ENCODE results near the gene PAPPA.

Gene PAPPA

DNA sequence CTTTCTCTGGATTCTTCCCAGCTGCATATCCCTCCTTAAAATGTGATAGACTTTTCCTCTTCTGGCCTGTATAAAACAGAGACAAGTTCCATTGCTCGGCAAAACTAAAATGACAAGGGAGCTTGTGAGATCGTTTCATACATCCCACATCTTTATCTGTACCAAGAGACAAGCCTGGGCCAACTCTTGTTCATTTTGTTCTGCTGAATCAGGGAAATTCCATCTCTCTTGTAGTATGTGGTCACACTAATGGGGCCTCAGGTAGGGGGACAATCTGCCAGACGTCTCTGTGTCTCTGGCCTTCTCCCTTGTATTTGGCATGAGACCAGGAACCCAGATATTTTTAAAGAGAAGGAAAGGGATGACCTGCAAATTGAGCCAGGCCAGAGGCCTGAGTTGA is 18.6 kb upstream of the PAPPA start:
- Histone ChIP-seq H3K4me1 (ENCODE audit: control insufficient read depth, insufficient read depth, low read length, poor library complexity, severe bottlenecking) (no peaks in the 10 kb centered on the region), H3K36me3 (ENCODE audit: control insufficient read depth, insufficient read depth, low read length) (no peaks in the 10 kb centered on the region), H3K4me3 (ENCODE audit: insufficient read depth, low read depth, low read length, poor library complexity, severe bottlenecking) (no peak overlapping the region), H3K27ac (ENCODE audit: insufficient read depth, low read length, poor library complexity, severe bottlenecking) (no peak overlapping the region), H3K9me3 (ENCODE audit: control insufficient read depth, low read length) (no peaks in the 10 kb centered on the region), H3K27me3 (replicated peaks; ENCODE audit: control insufficient read depth, insufficient read depth, low read length, poor library complexity, severe bottlenecking) (no peaks in the 10 kb centered on the region)
- DNase-seq, result no peak

DNA sequence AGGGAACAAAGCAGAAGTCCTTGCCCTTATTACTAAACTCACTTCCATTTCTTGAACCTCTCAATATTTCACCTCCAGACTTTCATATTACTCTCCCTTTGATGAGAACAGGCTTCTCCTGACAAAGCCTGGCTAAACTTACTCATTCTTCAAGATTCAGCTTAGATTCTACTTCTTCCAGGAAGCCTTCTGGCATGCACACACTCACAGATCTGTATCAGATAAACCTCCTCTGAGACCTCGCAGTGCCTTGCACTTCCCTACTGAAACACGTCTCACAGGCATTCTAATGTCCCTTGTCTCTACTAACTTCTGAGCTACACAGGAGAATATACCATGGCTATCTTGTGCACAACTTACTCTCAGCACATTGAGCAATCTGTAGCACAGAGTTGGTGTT is 16.6 kb upstream of the PAPPA start:
- no peak overlapping the region for H3K4me3 ChIP-seq (ENCODE audit: insufficient read depth, low read depth, low read length, poor library complexity, severe bottlenecking)
- no peaks in the 10 kb centered on the region for H3K36me3 ChIP-seq (ENCODE audit: control insufficient read depth, insufficient read depth, low read length)
- no peaks in the 10 kb centered on the region for H3K4me1 ChIP-seq (ENCODE audit: control insufficient read depth, insufficient read depth, low read length, poor library complexity, severe bottlenecking)
- no peaks in the 10 kb centered on the region for H3K27me3 ChIP-seq (replicated peaks; ENCODE audit: control insufficient read depth, insufficient read depth, low read length, poor library complexity, severe bottlenecking)
- no peak for DNase-seq
- no peak overlapping the region for H3K27ac ChIP-seq (ENCODE audit: insufficient read depth, low read length, poor library complexity, severe bottlenecking)
- H3K9me3 ChIP-seq (ENCODE audit: control insufficient read depth, low read length), result no peaks in the 10 kb centered on the region

DNA sequence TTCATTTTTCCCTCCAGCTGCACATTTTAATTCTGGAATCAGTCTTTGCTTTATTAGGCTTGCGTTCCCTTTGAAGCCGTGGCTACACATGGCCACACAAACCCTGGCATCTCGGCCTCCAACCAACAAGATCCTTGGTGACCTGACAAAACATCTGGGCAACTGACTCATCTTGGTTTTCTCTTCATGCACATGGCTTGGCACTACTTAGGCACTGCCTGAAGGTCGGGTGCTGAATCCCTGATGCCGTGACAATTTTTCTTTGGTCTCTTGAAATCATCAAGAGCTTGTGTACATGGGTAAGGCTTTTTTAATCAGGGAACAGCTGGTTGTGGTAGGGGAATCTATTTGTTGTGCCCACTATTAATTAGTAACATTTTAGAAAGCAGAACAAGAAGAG is 16.0 kb upstream of the PAPPA start:
- no peaks in the 10 kb centered on the region for H3K4me1 ChIP-seq (ENCODE audit: control insufficient read depth, insufficient read depth, low read length, poor library complexity, severe bottlenecking)
- DNase-seq, result no peak
- no peak overlapping the region for H3K4me3 ChIP-seq (ENCODE audit: insufficient read depth, low read depth, low read length, poor library complexity, severe bottlenecking)
- no peaks in the 10 kb centered on the region for H3K27me3 ChIP-seq (replicated peaks; ENCODE audit: control insufficient read depth, insufficient read depth, low read length, poor library complexity, severe bottlenecking)
- H3K36me3 ChIP-seq (ENCODE audit: control insufficient read depth, insufficient read depth, low read length), result no peaks in the 10 kb centered on the region
- no peak overlapping the region for H3K27ac ChIP-seq (ENCODE audit: insufficient read depth, low read length, poor library complexity, severe bottlenecking)
- no peaks in the 10 kb centered on the region for H3K9me3 ChIP-seq (ENCODE audit: control insufficient read depth, low read length)

DNA sequence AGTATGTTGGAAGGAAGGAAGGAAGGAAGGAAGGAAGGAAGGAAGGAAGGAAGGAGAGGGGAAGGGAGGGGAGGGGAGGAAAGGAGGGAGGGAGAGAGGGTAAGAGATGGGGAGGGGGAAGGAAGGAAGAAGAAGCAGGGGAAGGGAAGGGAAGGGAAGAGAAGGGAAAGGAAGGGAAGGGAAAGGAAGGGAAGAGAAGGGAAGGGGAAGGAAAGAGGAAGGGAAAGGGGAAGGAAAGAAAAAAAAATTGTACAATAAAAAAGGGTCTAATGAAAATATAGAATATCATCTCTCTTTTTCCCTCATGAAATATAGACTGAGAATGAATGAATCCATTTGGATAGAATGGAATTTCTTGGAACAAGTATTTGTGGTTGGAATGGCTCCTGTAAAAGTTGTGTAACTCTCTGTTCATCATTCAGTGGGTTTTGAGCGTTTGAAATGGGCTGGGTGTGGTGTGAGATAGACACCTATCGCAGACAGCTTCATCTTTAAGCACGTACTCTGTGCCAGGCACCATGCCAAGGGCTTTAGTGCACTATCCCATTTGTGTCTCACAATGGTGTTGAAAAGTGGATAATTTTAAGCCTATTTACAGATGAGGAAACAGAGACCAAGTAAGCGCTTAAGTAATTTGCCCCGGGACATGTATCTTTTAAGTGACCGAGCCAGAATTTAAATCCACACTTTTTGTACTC is 11.6 kb upstream of the PAPPA start:
- Histone ChIP-seq H3K4me1 (ENCODE audit: control insufficient read depth, insufficient read depth, low read length, poor library complexity, severe bottlenecking) (no peaks in the 10 kb centered on the region), H3K27me3 (replicated peaks; ENCODE audit: control insufficient read depth, insufficient read depth, low read length, poor library complexity, severe bottlenecking) (no peaks in the 10 kb centered on the region), H3K9me3 (ENCODE audit: control insufficient read depth, low read length) (no peaks in the 10 kb centered on the region), H3K27ac (ENCODE audit: insufficient read depth, low read length, poor library complexity, severe bottlenecking) (no peak overlapping the region), H3K4me3 (ENCODE audit: insufficient read depth, low read depth, low read length, poor library complexity, severe bottlenecking) (no peak overlapping the region), H3K36me3 (ENCODE audit: control insufficient read depth, insufficient read depth, low read length) (no peaks in the 10 kb centered on the region)
- no peak for DNase-seq

DNA sequence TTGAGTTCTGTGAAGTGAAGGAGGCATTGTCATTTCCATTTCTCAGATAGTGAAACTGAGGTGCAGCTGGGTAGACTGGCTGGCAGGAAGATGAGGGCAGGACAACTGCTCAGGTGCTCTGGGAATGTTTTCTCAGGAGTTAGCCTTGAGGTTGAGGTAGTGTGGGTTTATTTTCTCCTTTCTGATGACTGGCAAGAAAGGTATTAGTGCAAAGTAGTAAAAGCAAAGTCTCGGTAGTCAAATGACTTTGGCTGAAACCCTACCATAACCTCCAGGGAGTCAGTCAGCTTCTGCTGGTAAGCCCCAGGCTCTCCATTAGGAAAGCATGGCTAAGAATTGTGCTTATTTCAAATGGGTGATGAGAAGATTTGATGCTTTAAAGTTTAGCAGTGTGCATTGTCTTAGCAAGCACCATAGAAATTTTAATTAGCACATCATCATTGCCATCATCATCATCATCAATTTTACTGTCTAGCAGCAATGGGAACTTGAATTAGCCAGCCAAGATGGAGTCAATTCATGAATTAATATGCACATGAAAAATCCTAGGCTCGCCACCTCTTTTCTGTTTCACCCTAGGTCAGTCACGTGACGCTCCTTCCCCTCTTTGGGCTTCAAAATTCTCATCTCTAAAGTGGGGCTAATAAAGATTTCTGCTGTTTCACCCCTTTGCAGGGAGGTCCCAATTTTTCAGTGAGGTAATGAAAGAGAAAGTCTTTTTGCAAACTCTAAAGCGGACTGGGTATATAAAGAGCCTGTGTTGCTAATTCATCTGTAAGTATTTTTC is 10.7 kb upstream of the PAPPA start:
- no peak for DNase-seq
- Histone ChIP-seq H3K27ac (ENCODE audit: insufficient read depth, low read length, poor library complexity, severe bottlenecking) (no peak overlapping the region), H3K36me3 (ENCODE audit: control insufficient read depth, insufficient read depth, low read length) (no peaks in the 10 kb centered on the region), H3K4me1 (ENCODE audit: control insufficient read depth, insufficient read depth, low read length, poor library complexity, severe bottlenecking) (no peaks in the 10 kb centered on the region), H3K9me3 (ENCODE audit: control insufficient read depth, low read length) (no peaks in the 10 kb centered on the region), H3K27me3 (replicated peaks; ENCODE audit: control insufficient read depth, insufficient read depth, low read length, poor library complexity, severe bottlenecking) (no peaks in the 10 kb centered on the region), H3K4me3 (ENCODE audit: insufficient read depth, low read depth, low read length, poor library complexity, severe bottlenecking) (no peak overlapping the region)

DNA sequence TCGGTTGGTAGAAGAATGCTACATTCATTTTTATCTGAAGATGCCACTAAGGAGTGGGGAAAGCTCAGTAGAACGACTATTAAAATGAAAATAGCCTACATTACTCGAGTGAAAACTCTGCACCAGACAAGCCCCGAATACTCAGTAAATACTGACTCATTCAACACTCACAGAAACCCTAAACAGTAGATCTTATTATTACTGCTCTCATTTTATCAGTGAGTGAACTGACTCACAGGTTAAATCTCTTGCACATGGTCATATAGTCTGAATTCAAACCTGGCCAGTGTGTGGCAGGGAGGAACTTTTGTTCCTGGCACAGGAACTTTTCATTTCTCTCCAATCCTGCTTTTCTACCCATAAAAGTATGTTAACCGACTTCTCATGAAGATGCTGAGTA is 9.6 kb upstream of the PAPPA start:
- DNase-seq, result no peak
- Histone ChIP-seq H3K4me3 (ENCODE audit: insufficient read depth, low read depth, low read length, poor library complexity, severe bottlenecking) (no peak overlapping the region), H3K27ac (ENCODE audit: insufficient read depth, low read length, poor library complexity, severe bottlenecking) (no peak overlapping the region), H3K36me3 (ENCODE audit: control insufficient read depth, insufficient read depth, low read length) (no peaks in the 10 kb centered on the region), H3K9me3 (ENCODE audit: control insufficient read depth, low read length) (no peaks in the 10 kb centered on the region), H3K27me3 (replicated peaks; ENCODE audit: control insufficient read depth, insufficient read depth, low read length, poor library complexity, severe bottlenecking) (no peaks in the 10 kb centered on the region), H3K4me1 (ENCODE audit: control insufficient read depth, insufficient read depth, low read length, poor library complexity, severe bottlenecking) (no peaks in the 10 kb centered on the region)

DNA sequence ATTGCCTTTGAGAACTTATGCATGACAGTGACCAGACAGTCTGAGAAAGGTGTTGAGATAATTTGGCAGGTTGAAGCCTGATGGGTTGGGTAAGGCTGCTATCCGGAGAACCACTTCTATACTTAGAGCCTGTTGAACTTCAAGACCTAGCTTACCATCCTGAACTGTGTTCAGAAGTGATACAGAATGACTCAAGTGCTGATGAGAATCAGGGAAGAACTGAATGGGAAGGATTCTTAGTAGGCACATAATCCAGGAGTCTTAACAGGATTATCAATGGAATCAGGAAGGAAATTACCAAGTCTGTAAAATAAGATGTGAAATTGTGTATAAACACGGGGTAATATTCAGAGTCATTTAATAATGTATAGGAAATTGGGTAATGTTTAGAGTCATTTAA is 9.0 kb upstream of the PAPPA start:
- H3K9me3 ChIP-seq (ENCODE audit: control insufficient read depth, low read length), result no peaks in the 10 kb centered on the region
- no peak overlapping the region for H3K4me3 ChIP-seq (ENCODE audit: insufficient read depth, low read depth, low read length, poor library complexity, severe bottlenecking)
- DNase-seq, result no peak
- H3K4me1 ChIP-seq (ENCODE audit: control insufficient read depth, insufficient read depth, low read length, poor library complexity, severe bottlenecking), result no peaks in the 10 kb centered on the region
- H3K27ac ChIP-seq (ENCODE audit: insufficient read depth, low read length, poor library complexity, severe bottlenecking), result no peak overlapping the region
- no peaks in the 10 kb centered on the region for H3K27me3 ChIP-seq (replicated peaks; ENCODE audit: control insufficient read depth, insufficient read depth, low read length, poor library complexity, severe bottlenecking)
- H3K36me3 ChIP-seq (ENCODE audit: control insufficient read depth, insufficient read depth, low read length), result no peaks in the 10 kb centered on the region

DNA sequence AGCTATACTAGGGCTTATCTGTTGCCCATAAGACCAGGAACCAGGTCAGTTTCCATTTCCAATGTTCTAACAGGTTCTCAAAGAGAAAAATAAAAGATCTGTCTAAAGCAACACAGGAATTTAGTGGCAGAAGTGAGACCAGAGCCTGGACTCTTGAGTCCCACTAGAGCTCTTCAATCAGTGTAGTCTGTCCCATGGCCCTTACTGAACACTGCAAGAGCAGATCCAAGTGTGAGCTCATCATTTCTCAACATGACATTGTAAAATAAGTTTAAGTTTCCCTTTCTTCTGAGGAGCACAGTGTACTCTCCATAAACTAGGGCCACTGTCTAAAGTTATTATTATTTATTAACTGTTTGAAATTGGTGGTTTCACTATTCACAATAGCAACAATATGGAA is 8.6 kb upstream of the PAPPA start:
- Histone ChIP-seq H3K27me3 (replicated peaks; ENCODE audit: control insufficient read depth, insufficient read depth, low read length, poor library complexity, severe bottlenecking) (no peaks in the 10 kb centered on the region), H3K4me3 (ENCODE audit: insufficient read depth, low read depth, low read length, poor library complexity, severe bottlenecking) (no peak overlapping the region), H3K36me3 (ENCODE audit: control insufficient read depth, insufficient read depth, low read length) (no peaks in the 10 kb centered on the region), H3K9me3 (ENCODE audit: control insufficient read depth, low read length) (no peaks in the 10 kb centered on the region), H3K4me1 (ENCODE audit: control insufficient read depth, insufficient read depth, low read length, poor library complexity, severe bottlenecking) (no peaks in the 10 kb centered on the region), H3K27ac (ENCODE audit: insufficient read depth, low read length, poor library complexity, severe bottlenecking) (no peak overlapping the region)
- no peak for DNase-seq

DNA sequence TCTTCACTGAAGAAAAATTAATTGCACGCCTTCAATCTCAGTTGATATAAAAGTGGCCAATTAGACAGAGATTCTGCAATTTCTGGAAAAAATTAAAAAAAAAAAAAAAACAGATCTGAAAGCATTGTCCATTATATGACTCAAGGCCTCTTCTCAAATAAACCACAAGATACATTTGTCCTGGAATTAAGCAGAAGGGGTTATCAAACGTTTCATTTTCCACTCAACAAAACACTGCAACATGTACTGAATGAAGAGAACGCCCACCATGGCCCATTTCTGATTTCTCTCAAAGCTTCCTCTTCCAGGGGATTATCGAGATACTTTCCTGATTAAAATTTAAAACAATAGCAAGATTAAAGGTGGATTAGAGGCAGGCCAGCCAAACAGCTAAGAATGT is 5.8 kb upstream of the PAPPA start:
- Histone ChIP-seq H3K27ac (ENCODE audit: insufficient read depth, low read length, poor library complexity, severe bottlenecking) (no peak overlapping the region), H3K36me3 (ENCODE audit: control insufficient read depth, insufficient read depth, low read length) (no peaks in the 10 kb centered on the region), H3K4me1 (ENCODE audit: control insufficient read depth, insufficient read depth, low read length, poor library complexity, severe bottlenecking) (no peaks in the 10 kb centered on the region), H3K9me3 (ENCODE audit: control insufficient read depth, low read length) (no peaks in the 10 kb centered on the region), H3K4me3 (ENCODE audit: insufficient read depth, low read depth, low read length, poor library complexity, severe bottlenecking) (no peak overlapping the region), H3K27me3 (replicated peaks; ENCODE audit: control insufficient read depth, insufficient read depth, low read length, poor library complexity, severe bottlenecking) (no peaks in the 10 kb centered on the region)
- no peak for DNase-seq

DNA sequence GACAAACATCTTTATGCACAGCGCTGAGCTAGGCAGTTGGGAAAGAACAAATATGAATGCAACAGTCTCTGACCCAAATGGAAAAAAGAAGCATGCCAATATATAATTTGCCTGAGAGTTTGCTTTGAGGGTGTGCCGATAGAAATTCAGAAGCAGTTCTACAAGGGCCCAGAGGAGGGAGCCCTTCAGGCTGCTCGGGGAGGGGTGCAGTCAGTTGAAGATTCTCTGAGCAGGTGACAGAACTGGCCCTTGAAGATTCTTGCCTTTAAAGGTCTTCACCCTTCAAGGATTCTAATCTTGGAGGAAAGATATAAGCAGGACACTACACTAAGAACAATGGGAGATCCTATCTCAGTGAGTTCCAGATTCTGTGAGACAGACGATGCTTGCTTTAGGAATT is 3.7 kb upstream of the PAPPA start:
- Histone ChIP-seq H3K36me3 (ENCODE audit: control insufficient read depth, insufficient read depth, low read length) (no peaks in the 10 kb centered on the region), H3K27ac (ENCODE audit: insufficient read depth, low read length, poor library complexity, severe bottlenecking) (no peak overlapping the region), H3K4me1 (ENCODE audit: control insufficient read depth, insufficient read depth, low read length, poor library complexity, severe bottlenecking) (no peaks in the 10 kb centered on the region), H3K4me3 (ENCODE audit: insufficient read depth, low read depth, low read length, poor library complexity, severe bottlenecking) (no peak overlapping the region), H3K27me3 (replicated peaks; ENCODE audit: control insufficient read depth, insufficient read depth, low read length, poor library complexity, severe bottlenecking) (no peaks in the 10 kb centered on the region), H3K9me3 (ENCODE audit: control insufficient read depth, low read length) (no peaks in the 10 kb centered on the region)
- no peak for DNase-seq

Data from effector memory CD4-positive, alpha-beta T cell (primary cell).